Calu3 (cell line): ENCODE results near the gene GSE1. TPM values are rescaled to one million over a fixed set of nuclear protein-coding genes. Genes with fewer than 3 reads are reported as not detected.

Experiments
- BruUV-seq: library from RNA; stranded (reverse); fragments of 400-500 nt; replicated peaks from 2 replicates; lab custom pipeline; 2021; lab: Mats Ljungman, UMichigan
- CTCF ChIA-PET: fragments of 300-600 bp; sonication (Branson Sonifier 250); formaldehyde crosslinking; loops from one replicate; lab custom pipeline; 2022; ENCODE audit warnings: antibody characterized with exemption; lab: Charles Lee
- DNase-seq: peaks from one replicate; pipeline ENCODE4 v3.0.0; 2022
- H3K27ac Mint-ChIP-seq: one replicate; pipeline ENCODE4 v1.8.0; 2022; ENCODE audit warnings: mixed read lengths; ENCODE audit not compliant: unreplicated experiment
- H3K27me3 Mint-ChIP-seq: one replicate; pipeline ENCODE4 v1.8.0; 2022; ENCODE audit warnings: mixed read lengths; ENCODE audit not compliant: unreplicated experiment
- H3K36me3 Mint-ChIP-seq: one replicate; pipeline ENCODE4 v1.8.0; 2022; ENCODE audit warnings: mild to moderate bottlenecking, moderate library complexity, mixed read lengths; ENCODE audit not compliant: insufficient read depth, unreplicated experiment
- H3K4me1 Mint-ChIP-seq: one replicate; pipeline ENCODE4 v1.8.0; 2022; ENCODE audit warnings: mild to moderate bottlenecking, low read depth, mixed read lengths; ENCODE audit not compliant: unreplicated experiment
- H3K4me3 Mint-ChIP-seq: one replicate; pipeline ENCODE4 v1.8.0; 2022; ENCODE audit warnings: mild to moderate bottlenecking, low read depth, moderate library complexity, mixed read lengths; ENCODE audit not compliant: unreplicated experiment
- H3K9me3 Mint-ChIP-seq: one replicate; pipeline ENCODE4 v1.8.0; 2022; ENCODE audit warnings: low read depth, mixed read lengths; ENCODE audit not compliant: unreplicated experiment
- CTCF ChIP-seq: fragments of 200-600 bp; IDR thresholded peaks from one replicate; pipeline ENCODE4 v1.8.0; 2022; ENCODE audit warnings: antibody characterized with exemption; ENCODE audit not compliant: unreplicated experiment
- intact Hi-C: fragments of 100-400 bp; cut with micrococcal nuclease; formaldehyde crosslinking; loops from one replicate; pipeline ENCODE4 v1.10.0; 2022; ENCODE audit not compliant: unreplicated experiment
- total RNA-seq: library from RNA; stranded (reverse); gene quantifications from 2 replicates; pipeline ENCODE4 v1.2.3, GENCODE V29; 2022

GSE1 gene
- total RNA-seq, 1 experiment from 2014 or later: 45.3 TPM

- BruUV-seq: no TSS peak
- DNase-seq: no peak
- H3K4me3 Mint-ChIP-seq: no peak overlapping the region
- H3K4me1 Mint-ChIP-seq: no peaks in the 10 kb centered on the region
- TF ChIP-seq CTCF: no peak
- H3K27me3 Mint-ChIP-seq: no peaks in the 10 kb centered on the region
- H3K9me3 Mint-ChIP-seq: no peaks in the 10 kb centered on the region
- CTCF ChIA-PET: no interaction called here
- no peak overlapping the region for H3K27ac Mint-ChIP-seq
- H3K36me3 Mint-ChIP-seq: peaks cover under 1% of the 10 kb centered on the region
- intact Hi-C loops: no loop called here
Observed at GRCh38 chr16:85680352-85680944, 67.3 kb downstream of the GSE1 start.

GRCh38 chr16:85681255-85681654 lies 68.1 kb downstream of the GSE1 start:
- H3K36me3 Mint-ChIP-seq: no peaks in the 10 kb centered on the region
- H3K27me3 Mint-ChIP-seq: no peaks in the 10 kb centered on the region
- H3K4me3 Mint-ChIP-seq: no peak overlapping the region
- no TSS peak for BruUV-seq
- H3K4me1 Mint-ChIP-seq: no peaks in the 10 kb centered on the region
- no peak for DNase-seq
- TF ChIP-seq CTCF: no peak
- no peaks in the 10 kb centered on the region for H3K9me3 Mint-ChIP-seq
- CTCF ChIA-PET: no interaction called here
- intact Hi-C loops: no loop called here
- no peak overlapping the region for H3K27ac Mint-ChIP-seq

DNA sequence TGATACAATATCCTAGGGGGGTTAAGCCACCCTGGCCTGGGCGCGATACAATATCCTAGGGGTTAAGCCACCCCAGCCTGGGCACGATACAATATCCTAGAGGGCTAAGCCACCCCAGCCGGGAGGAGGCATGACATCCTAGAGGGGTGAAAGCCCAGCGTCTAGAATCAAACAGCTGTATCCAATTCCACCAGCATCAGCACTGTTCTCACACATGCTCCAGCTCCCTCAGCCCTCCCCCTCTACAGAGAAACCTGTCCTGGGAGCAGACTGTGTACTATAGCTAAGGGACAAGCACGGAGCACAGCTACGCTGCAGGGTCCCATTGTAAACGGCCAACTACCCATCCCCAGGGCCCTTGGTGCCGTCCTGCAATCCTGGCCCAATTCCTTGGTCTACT lies 69.4 kb downstream of the GSE1 start:
- BruUV-seq: no TSS peak
- intact Hi-C loops: no loop called here
- no peak overlapping the region for H3K4me3 Mint-ChIP-seq
- no peak for TF ChIP-seq CTCF
- H3K4me1 Mint-ChIP-seq: no peaks in the 10 kb centered on the region
- CTCF ChIA-PET: interaction anchor here (0.8 to 1.5 kb wide), 2 partner anchors 266 to 860 kb away, joined by 3 to 4 read pairs; no protein-coding TSS in a partner anchor
- DNase-seq: no peak
- H3K27ac Mint-ChIP-seq: no peak overlapping the region
- H3K27me3 Mint-ChIP-seq: no peaks in the 10 kb centered on the region
- peaks cover under 1% of the 10 kb centered on the region for H3K36me3 Mint-ChIP-seq
- H3K9me3 Mint-ChIP-seq: no peaks in the 10 kb centered on the region

GRCh38 chr16:85683363-85683762 lies 70.2 kb downstream of the GSE1 start:
- Mint-ChIP-seq H3K4me1 (no peaks in the 10 kb centered on the region), H3K27me3 (no peaks in the 10 kb centered on the region), H3K4me3 (no peak overlapping the region), H3K9me3 (no peaks in the 10 kb centered on the region), H3K27ac (no peak overlapping the region), H3K36me3 (peaks cover 9% of the 10 kb centered on the region)
- intact Hi-C loops: no loop called here
- DNase-seq: no peak
- no TSS peak for BruUV-seq
- no peak for TF ChIP-seq CTCF
- CTCF ChIA-PET: interaction anchor here (1.5 kb wide), 1 partner anchor 267 kb away, joined by 3 read pairs; no protein-coding TSS in a partner anchor
